Measurements from ENCODE around the gene CEP68.
"Not testable (repeated sequence)": the region's sequence is repeated elsewhere in the genome, so short reads cannot be mapped to it uniquely, and the experiment has no call there.

CEP68 gene

GRCh38 chr2:65056215-65057053 lies at the start of gene CEP68:
Gene CEP68 (plus strand): TSS chr2:65056416. CDS start chr2:65069445, 13,029 bp downstream.
- DNase-seq = peak; percentile 96

DNA sequence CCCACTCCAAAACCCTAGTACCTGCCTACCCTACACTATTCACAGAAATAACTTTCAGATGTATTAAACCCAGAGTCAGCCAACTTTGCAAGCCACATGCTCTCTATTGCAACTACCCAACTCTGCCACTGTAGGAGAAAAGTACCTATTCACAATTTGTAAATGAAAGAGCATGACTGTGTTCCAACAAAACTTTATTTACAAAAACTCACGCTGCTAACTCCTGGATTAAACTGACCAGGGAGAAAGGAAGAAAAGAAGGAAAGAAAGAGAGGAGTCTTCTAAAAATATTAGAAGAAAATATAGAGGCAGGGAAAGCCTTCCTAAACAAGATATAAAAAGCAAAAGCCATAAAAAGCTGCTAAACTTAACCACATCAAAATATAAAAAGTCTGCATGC lies 42.4 kb upstream of the CEP68 start:
- no peak for DNase-seq

- no peak for DNase-seq
These were observed 40.5 kb upstream of the CEP68 start for GRCh38 chr2:65015731-65016130.

GRCh38 chr2:65016789-65017188 lies 39.4 kb upstream of the CEP68 start:
- DNase-seq = no peak

- DNase-seq = no peak
These were observed 38.9 kb upstream of the CEP68 start for GRCh38 chr2:65017335-65017734.

GRCh38 chr2:65018141-65018582 lies 38.1 kb upstream of the CEP68 start:
- DNase-seq = no peak

DNA sequence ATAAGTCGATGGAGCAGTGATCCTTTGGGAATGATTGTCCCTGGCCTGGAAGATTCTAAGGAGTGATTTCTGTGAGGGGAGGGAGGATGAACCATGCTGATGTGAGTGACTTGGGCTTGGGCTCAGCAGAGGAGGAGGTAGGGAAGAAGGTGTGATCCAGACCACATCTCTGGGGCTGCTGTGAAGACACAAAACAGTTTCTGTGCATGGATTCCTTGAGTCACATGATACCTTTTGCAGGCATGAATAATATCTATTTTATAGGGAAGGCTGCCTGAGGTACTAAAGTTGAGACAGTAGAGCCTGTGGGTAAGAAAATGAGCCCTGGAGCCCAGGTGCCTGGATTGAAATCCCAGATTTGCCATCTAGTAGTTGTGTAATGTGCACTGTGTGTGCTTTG lies 37.2 kb upstream of the CEP68 start:
- DNase-seq = no peak

GRCh38 chr2:65019675-65020195 lies 36.5 kb upstream of the CEP68 start:
- no peak for DNase-seq

DNA sequence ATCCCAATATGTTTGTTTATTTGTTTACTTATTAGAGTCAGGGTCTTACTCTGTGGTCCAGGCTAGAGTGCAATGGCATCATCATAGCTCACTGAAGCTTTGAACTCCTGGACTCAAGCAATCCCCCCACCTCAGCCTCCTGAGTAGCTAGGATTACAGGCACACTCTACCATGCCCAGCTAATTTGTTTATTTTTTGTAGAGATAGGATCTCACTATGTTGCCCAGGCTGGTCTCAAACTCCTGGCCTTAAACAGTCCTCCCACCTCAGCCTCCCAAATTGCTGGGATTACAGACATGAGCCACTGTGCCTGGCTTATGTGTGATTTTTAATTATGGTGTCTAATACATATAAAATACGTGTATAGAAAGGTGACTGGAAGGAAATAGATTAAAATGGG lies 36.0 kb upstream of the CEP68 start:
- not testable (repeated sequence) for DNase-seq

GRCh38 chr2:65020943-65021528 lies 35.2 kb upstream of the CEP68 start:
- DNase-seq = no peak

GRCh38 chr2:65021709-65022108 lies 34.5 kb upstream of the CEP68 start:
- no peak for DNase-seq

DNA sequence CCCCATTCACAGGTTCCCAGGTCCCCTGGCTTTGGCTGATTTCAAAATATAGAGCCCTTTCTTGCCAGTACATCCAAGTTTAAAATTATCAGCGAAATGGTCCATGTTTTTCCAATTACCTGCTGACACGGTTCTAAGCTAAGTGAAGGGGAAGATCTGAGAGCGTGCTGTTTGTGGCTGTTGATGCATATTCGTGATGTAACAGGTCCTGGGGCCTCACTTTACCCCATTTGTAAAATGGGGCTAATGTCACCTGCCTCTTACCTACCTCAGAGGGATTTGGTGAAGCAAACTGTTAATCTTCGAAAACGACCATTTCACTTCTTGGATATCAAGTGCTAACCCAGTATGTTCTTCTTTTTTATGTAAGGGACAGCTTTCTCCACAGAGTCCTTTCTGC lies 34.0 kb upstream of the CEP68 start:
- DNase-seq = no peak

DNA sequence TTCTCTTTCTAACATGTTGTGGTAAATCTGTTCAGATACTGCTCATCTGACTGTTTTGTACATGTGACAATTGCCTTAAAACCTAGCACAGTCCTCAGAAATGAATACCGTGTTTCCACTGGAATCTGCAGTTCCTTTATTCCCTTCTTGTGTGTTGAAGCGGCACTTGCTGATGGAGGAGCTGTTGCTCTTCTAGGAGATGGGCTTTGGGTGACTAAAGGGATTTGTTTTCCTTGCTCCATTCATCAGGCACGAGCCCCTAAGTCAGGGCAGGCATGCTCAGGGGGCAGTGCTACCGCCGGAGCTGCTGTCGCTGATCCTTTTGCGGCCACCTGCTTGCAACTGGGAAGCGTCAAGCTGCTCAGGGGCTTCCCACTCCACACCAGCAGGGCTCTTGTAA lies 32.5 kb upstream of the CEP68 start:
- DNase-seq = no peak

GRCh38 chr2:65024149-65024829 lies 31.9 kb upstream of the CEP68 start:
- no peak for DNase-seq

GRCh38 chr2:65025453-65026123 lies 30.6 kb upstream of the CEP68 start:
- no peak for DNase-seq

DNA sequence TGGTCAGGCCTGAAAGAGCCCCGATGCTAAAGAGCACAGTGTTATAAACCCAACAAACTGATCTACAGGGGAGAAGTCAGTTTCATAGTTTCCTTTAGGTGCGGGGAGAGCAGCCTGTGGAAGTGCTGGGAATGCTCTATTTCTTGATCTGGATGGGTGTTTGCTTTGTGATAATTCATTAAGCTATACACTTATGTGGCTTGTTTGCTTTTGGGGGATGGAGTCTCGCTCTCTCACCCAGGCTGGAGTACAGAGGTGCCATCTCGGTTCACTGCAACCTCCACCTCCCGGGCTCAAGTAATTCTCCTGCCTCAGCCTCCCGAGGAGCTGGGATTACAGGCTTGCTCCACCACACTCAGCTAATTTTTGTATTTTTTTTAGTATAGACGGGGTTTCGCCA lies 30.1 kb upstream of the CEP68 start:
- DNase-seq = no peak

GRCh38 chr2:65026704-65027464 lies 29.3 kb upstream of the CEP68 start:
- DNase-seq = no peak

DNA sequence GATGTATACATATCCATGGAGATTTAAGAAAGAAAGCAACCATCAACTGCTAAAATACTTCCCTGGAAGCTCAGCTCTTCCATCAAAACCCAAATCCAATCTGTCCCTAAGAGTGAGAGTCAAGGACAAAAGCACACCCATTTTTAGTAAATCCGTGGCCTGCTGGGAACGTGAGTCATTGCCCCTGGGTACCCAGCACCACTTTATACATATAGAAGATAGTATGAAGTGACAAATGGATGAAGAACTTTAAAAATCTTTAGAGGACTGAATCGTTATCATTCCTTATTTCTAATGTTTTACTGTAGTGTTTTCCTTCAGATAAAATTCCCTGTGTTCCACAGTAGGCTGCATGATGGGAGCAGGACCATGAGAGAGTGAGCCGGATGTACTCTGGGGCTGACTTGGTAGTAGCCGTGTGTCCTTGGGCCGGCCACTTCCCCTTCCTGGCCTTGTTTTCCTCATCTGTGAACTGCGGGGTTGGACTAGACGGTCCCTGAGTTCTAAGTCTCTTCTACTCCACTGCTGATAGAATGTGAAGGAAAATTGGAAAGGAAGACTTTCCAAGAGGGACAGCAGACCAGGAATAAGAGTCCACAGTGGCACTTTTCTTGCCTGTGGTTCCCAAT lies 28.5 kb upstream of the CEP68 start:
- no peak for DNase-seq

DNA sequence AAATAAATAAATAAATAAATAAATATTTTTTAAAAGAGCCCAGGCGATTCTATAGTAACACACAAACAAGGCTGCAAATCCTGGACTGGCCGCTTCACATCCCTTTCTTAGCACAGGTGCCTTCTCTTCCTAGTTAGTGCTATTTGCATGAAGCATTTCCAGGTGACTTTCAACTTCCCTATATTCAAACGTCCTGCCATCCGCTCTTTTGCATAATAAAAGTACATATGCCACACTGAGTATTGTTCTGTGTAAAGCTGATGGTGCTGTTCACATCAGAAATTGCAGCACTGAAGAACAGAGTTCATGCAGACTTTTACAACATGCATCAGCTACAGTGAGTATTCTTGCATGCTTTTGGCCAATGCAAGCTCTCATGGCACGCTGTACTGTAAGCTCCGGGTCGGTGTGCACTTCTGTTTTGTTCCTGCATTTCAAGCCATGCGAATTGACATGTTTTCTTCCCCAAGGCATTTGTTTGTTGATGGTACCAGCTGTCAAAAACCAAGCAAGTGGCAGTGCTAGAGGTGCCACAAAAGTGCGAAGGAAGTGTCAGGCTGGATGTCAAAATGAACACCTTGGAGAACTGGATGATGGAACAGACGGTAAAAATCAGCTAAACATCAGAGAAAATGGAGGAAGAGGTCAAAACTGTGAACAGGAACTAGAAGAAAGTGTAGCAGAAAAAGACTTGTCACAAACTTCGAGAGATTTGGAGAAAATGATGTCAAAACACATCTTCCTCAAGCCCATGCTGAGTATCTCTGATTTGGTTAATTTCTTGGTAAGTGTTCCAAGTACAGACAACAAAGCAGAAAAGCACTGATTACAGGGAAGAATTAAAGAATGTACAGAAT lies 25.5 kb upstream of the CEP68 start:
- DNase-seq = no peak

- peak; percentile 26 for DNase-seq
These were observed 24.7 kb upstream of the CEP68 start for GRCh38 chr2:65031341-65032018.
